ENCODE measurements around the gene CCR6. TPM values are rescaled to one million over a fixed set of nuclear protein-coding genes. Genes with fewer than 3 reads are reported as not detected.

The CCR6 gene
- total and polyA plus RNA-seq, 3 experiments from 2014 or later, result 3.5 to 47.3 (median 3.9) TPM

- no peak overlapping the region for H3K27ac ChIP-seq (ENCODE audit: low read depth, low read length)
- no peak overlapping the region for H3K4me3 ChIP-seq (ENCODE audit: low read length)
- peaks cover 6% of the 10 kb centered on the region for H3K4me1 ChIP-seq (ENCODE audit: insufficient read depth, low read length)
- no peaks in the 10 kb centered on the region for H3K27me3 ChIP-seq (ENCODE audit: insufficient read depth, low read length, poor library complexity, severe bottlenecking)
- no peaks in the 10 kb centered on the region for H3K9me3 ChIP-seq (ENCODE audit: low read length)
- no peak for DNase-seq
- no peak overlapping the region for H3K4me3 Mint-ChIP-seq
- peak overlapping the region in 2 of 8 donors; percentile 20 to 34 for H3K27ac Mint-ChIP-seq
- no peaks in the 10 kb centered on the region for H3K9me3 Mint-ChIP-seq
- peaks cover 0 to 1% (median 0%) of the 10 kb centered on the region in 3 donors for H3K36me3 Mint-ChIP-seq
- ChIA-PET CTCF (no interaction called here), POLR2A (interaction anchor here (1.3 kb wide), 1 partner anchor 15 kb away, joined by 5 read pairs; no protein-coding TSS in a partner anchor)
- peaks cover 22 to 34% (median 34%) of the 10 kb centered on the region in 3 donors for H3K4me1 Mint-ChIP-seq
- H3K27me3 Mint-ChIP-seq, result peaks cover 0 to 12% of the 10 kb centered on the region in 2 donors
- no peaks in the 10 kb centered on the region for H3K36me3 ChIP-seq (ENCODE audit: insufficient read depth, low read length)
Measured at GRCh38 chr6:167108278-167108677, 14.6 kb upstream of the CCR6 start.

DNA sequence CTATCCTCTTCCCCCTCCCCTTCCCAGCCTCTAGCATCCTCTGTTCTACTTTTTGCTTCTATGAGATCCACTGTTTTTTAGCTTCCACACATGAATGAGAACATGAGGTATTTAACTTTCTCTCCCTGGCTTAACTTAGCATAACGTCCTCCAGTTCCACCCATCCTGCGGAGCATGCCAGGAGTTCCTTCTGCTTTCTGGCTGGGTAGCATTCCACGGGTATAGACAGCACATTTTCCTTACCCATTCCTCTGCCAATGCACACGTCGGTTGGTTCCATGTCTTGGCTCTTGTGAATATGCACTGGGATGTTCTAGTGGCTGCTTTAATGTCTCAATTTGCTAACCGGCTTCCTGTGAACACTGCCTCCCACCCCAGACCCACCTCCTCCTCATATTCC lies 13.2 kb upstream of the CCR6 start:
- no peak overlapping the region for H3K27ac Mint-ChIP-seq
- Histone ChIP-seq H3K36me3 (ENCODE audit: insufficient read depth, low read length) (no peaks in the 10 kb centered on the region), H3K27ac (ENCODE audit: low read depth, low read length) (no peak overlapping the region), H3K9me3 (ENCODE audit: low read length) (no peaks in the 10 kb centered on the region), H3K4me1 (ENCODE audit: insufficient read depth, low read length) (no peaks in the 10 kb centered on the region), H3K27me3 (ENCODE audit: insufficient read depth, low read length, poor library complexity, severe bottlenecking) (no peaks in the 10 kb centered on the region), H3K4me3 (ENCODE audit: low read length) (no peak overlapping the region)
- peaks cover 23 to 41% (median 37%) of the 10 kb centered on the region in 3 donors for H3K4me1 Mint-ChIP-seq
- ChIA-PET CTCF (interaction anchor here (1.2 kb wide), 2 partner anchors 13 to 16 kb away, joined by 3 read pairs; partner anchors contain the start of gene CCR6), POLR2A (no interaction called here)
- peaks cover 0 to 12% of the 10 kb centered on the region in 2 donors for H3K27me3 Mint-ChIP-seq
- DNase-seq, result no peak
- H3K36me3 Mint-ChIP-seq, result peaks cover 0 to 1% (median 0%) of the 10 kb centered on the region in 3 donors
- H3K4me3 Mint-ChIP-seq, result peak overlapping the region in 1 of 7 donors; percentile 19
- H3K9me3 Mint-ChIP-seq, result no peaks in the 10 kb centered on the region

- Histone ChIP-seq H3K4me3 (ENCODE audit: low read length) (no peak overlapping the region), H3K4me1 (ENCODE audit: insufficient read depth, low read length) (no peaks in the 10 kb centered on the region), H3K36me3 (ENCODE audit: insufficient read depth, low read length) (no peaks in the 10 kb centered on the region), H3K9me3 (ENCODE audit: low read length) (no peaks in the 10 kb centered on the region), H3K27me3 (ENCODE audit: insufficient read depth, low read length, poor library complexity, severe bottlenecking) (no peaks in the 10 kb centered on the region), H3K27ac (ENCODE audit: low read depth, low read length) (no peak overlapping the region)
- DNase-seq, result no peak
- POLR2A ChIA-PET, result no interaction called here
- H3K27ac Mint-ChIP-seq, result peak overlapping the region; percentile 84 to 99 (median 98)
- CTCF ChIA-PET, result no interaction called here
- H3K36me3 Mint-ChIP-seq, result peaks cover 0 to 4% (median 0%) of the 10 kb centered on the region in 3 donors
- H3K27me3 Mint-ChIP-seq, result peaks cover 0 to 12% of the 10 kb centered on the region in 2 donors
- no peaks in the 10 kb centered on the region for H3K9me3 Mint-ChIP-seq
- H3K4me1 Mint-ChIP-seq, result peaks cover 34 to 55% (median 50%) of the 10 kb centered on the region in 3 donors
- H3K4me3 Mint-ChIP-seq, result peak overlapping the region; percentile 84 to 98 (median 93)
Measured at GRCh38 chr6:167111597-167111996, 11.3 kb upstream of the CCR6 start.

GRCh38 chr6:167112421-167112820 lies 10.5 kb upstream of the CCR6 start:
- ChIA-PET POLR2A (no interaction called here), CTCF (no interaction called here)
- H3K9me3 ChIP-seq (ENCODE audit: low read length), result no peaks in the 10 kb centered on the region
- peak overlapping the region; percentile 32 for H3K27ac ChIP-seq (ENCODE audit: low read depth, low read length)
- no peaks in the 10 kb centered on the region for H3K27me3 ChIP-seq (ENCODE audit: insufficient read depth, low read length, poor library complexity, severe bottlenecking)
- H3K4me3 Mint-ChIP-seq, result peak overlapping the region; percentile 84 to 98 (median 93)
- H3K9me3 Mint-ChIP-seq, result no peaks in the 10 kb centered on the region
- peaks cover 34 to 55% (median 50%) of the 10 kb centered on the region in 3 donors for H3K4me1 Mint-ChIP-seq
- no peaks in the 10 kb centered on the region for H3K4me1 ChIP-seq (ENCODE audit: insufficient read depth, low read length)
- no peak overlapping the region for H3K4me3 ChIP-seq (ENCODE audit: low read length)
- no peaks in the 10 kb centered on the region for H3K36me3 ChIP-seq (ENCODE audit: insufficient read depth, low read length)
- DNase-seq, result no peak
- H3K36me3 Mint-ChIP-seq, result peaks cover 0 to 4% (median 0%) of the 10 kb centered on the region in 3 donors
- peak overlapping the region; percentile 91 to 99 (median 98) for H3K27ac Mint-ChIP-seq
- H3K27me3 Mint-ChIP-seq, result peaks cover 0 to 12% of the 10 kb centered on the region in 2 donors

GRCh38 chr6:167113047-167113754 lies 9.7 kb upstream of the CCR6 start:
- ChIA-PET CTCF (no interaction called here), POLR2A (no interaction called here)
- H3K4me3 ChIP-seq (ENCODE audit: low read length), result no peak overlapping the region
- peaks cover 41 to 63% (median 57%) of the 10 kb centered on the region in 3 donors for H3K4me1 Mint-ChIP-seq
- peaks cover 6% of the 10 kb centered on the region for H3K4me1 ChIP-seq (ENCODE audit: insufficient read depth, low read length)
- peak overlapping the region; percentile 91 to 99 (median 98) for H3K27ac Mint-ChIP-seq
- H3K36me3 Mint-ChIP-seq, result peaks cover 2 to 5% (median 3%) of the 10 kb centered on the region in 3 donors
- H3K9me3 Mint-ChIP-seq, result no peaks in the 10 kb centered on the region
- DNase-seq, result no peak
- peak overlapping the region; percentile 84 to 98 (median 93) for H3K4me3 Mint-ChIP-seq
- no peaks in the 10 kb centered on the region for H3K36me3 ChIP-seq (ENCODE audit: insufficient read depth, low read length)
- no peaks in the 10 kb centered on the region for H3K9me3 ChIP-seq (ENCODE audit: low read length)
- H3K27me3 ChIP-seq (ENCODE audit: insufficient read depth, low read length, poor library complexity, severe bottlenecking), result no peaks in the 10 kb centered on the region
- H3K27ac ChIP-seq (ENCODE audit: low read depth, low read length), result peak overlapping the region; percentile 70
- peaks cover 0 to 12% of the 10 kb centered on the region in 2 donors for H3K27me3 Mint-ChIP-seq

DNA sequence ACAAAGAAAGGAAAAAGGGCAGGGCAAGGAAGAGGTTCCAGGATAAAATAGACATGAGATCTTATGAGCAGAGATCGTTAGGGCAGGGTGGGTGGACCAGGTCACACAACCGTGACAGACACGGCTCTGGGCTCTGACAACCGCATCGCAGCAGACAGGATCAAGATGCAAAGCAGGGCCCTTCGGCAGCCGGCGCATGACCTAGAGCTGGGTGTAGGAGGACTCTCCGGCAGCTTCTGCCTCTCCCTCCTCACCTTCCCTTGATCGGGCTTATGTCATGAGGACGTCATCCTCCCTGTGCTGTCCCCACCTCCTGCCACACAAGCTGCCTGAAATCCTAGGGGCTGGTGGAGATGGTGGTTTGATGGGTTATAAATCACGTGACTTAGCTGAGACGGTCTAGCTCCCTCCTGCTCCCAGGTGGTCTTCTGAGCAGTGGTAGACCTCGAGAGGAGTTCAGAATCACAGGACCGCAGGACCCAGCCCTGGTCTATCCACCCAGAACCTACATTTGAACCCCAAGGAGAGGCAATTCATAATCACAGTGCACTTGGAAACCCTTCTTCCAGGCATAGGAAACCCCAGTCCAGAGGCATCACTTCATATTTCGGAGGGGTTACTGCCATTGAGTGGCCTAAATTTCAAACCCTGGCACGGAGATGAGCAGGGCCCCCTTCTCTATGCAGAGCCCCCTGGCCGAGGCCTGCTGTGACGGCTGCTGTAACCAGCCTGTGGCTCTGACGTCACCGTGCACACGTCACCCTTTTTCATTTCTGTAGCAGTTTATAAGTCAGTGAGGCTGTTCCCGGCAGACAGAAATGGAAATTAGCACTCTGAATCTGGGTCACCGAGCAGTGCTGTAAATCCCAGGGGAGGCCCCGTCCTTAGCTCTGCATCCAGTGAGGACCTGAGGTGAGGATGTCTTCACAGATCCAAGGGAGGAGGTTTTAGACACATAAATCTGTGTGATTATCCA lies 8.7 kb upstream of the CCR6 start:
- H3K27me3 Mint-ChIP-seq, result peaks cover 0 to 12% of the 10 kb centered on the region in 2 donors
- Histone ChIP-seq H3K4me3 (ENCODE audit: low read length) (no peak overlapping the region), H3K27ac (ENCODE audit: low read depth, low read length) (peak overlapping the region; percentile 70), H3K4me1 (ENCODE audit: insufficient read depth, low read length) (peaks cover 16% of the 10 kb centered on the region), H3K36me3 (ENCODE audit: insufficient read depth, low read length) (no peaks in the 10 kb centered on the region), H3K27me3 (ENCODE audit: insufficient read depth, low read length, poor library complexity, severe bottlenecking) (no peaks in the 10 kb centered on the region), H3K9me3 (ENCODE audit: low read length) (no peaks in the 10 kb centered on the region)
- ChIA-PET CTCF (no interaction called here), POLR2A (interaction anchor here (0.5 kb wide), 1 partner anchor 867 kb away, joined by 6 read pairs; no protein-coding TSS in a partner anchor)
- H3K4me3 Mint-ChIP-seq, result peak overlapping the region; percentile 64 to 98 (median 93)
- no peaks in the 10 kb centered on the region for H3K9me3 Mint-ChIP-seq
- peak overlapping the region; percentile 91 to 99 (median 98) for H3K27ac Mint-ChIP-seq
- peaks cover 3 to 7% (median 5%) of the 10 kb centered on the region in 3 donors for H3K36me3 Mint-ChIP-seq
- peak in 4 of 5 donors; percentile 56 to 77 (median 74) for DNase-seq
- H3K4me1 Mint-ChIP-seq, result peaks cover 51 to 73% (median 64%) of the 10 kb centered on the region in 3 donors

- H3K9me3 ChIP-seq (ENCODE audit: low read length), result no peaks in the 10 kb centered on the region
- peaks cover 3 to 7% (median 5%) of the 10 kb centered on the region in 3 donors for H3K36me3 Mint-ChIP-seq
- CTCF ChIA-PET, result no interaction called here
- no peaks in the 10 kb centered on the region for H3K9me3 Mint-ChIP-seq
- peak overlapping the region; percentile 91 to 99 (median 98) for H3K27ac Mint-ChIP-seq
- H3K4me1 Mint-ChIP-seq, result peaks cover 59 to 81% (median 73%) of the 10 kb centered on the region in 3 donors
- H3K4me1 ChIP-seq (ENCODE audit: insufficient read depth, low read length), result peaks cover 23% of the 10 kb centered on the region
- peak overlapping the region in 6 of 7 donors; percentile 84 to 98 (median 94) for H3K4me3 Mint-ChIP-seq
- POLR2A ChIA-PET, result no interaction called here
- no peaks in the 10 kb centered on the region for H3K27me3 ChIP-seq (ENCODE audit: insufficient read depth, low read length, poor library complexity, severe bottlenecking)
- H3K4me3 ChIP-seq (ENCODE audit: low read length), result no peak overlapping the region
- H3K27ac ChIP-seq (ENCODE audit: low read depth, low read length), result peak overlapping the region; percentile 70
- H3K36me3 ChIP-seq (ENCODE audit: insufficient read depth, low read length), result no peaks in the 10 kb centered on the region
- H3K27me3 Mint-ChIP-seq, result peaks cover 0 to 7% of the 10 kb centered on the region in 2 donors
- DNase-seq, result no peak
Measured at GRCh38 chr6:167115054-167115453, 7.8 kb upstream of the CCR6 start.

All from CD8-positive, alpha-beta memory T cell (primary cell).